Ascending aorta (tissue), 2 donors: ENCODE results near the gene EMD. TPM values are rescaled to one million over a fixed set of nuclear protein-coding genes. Genes with fewer than 3 reads are reported as not detected.

ENCODE experiments used
- DNase-seq, 2 donors: peaks; one replicate each; pipeline ENCODE4 v3.0.0-alpha.2; 2019; ENCODE audit warnings: low spot score in 2 of 2
- H3K27ac ChIP-seq, 2 donors: fragments of 200-600 bp; sonication (generic); one replicate each; pipeline ENCODE4 v1.5.1; 2016 to 2017; ENCODE audit warnings: mild to moderate bottlenecking in 1 of 2
- H3K27me3 ChIP-seq: fragments of 200-600 bp; sonication (generic); one replicate; pipeline ENCODE4 v1.5.1; 2017
- H3K36me3 ChIP-seq, 2 donors: fragments of 200-600 bp; sonication (generic); one replicate each; pipeline ENCODE4 v1.5.1; 2016
- H3K4me1 ChIP-seq, 2 donors: fragments of 200-600 bp; sonication (generic); one replicate each; pipeline ENCODE4 v1.5.1; 2016 to 2017; ENCODE audit warnings: mild to moderate bottlenecking in 1 of 2
- H3K4me3 ChIP-seq, 2 donors: fragments of 200-600 bp; sonication (generic); one replicate each; pipeline ENCODE4 v1.5.1; 2016 to 2017; ENCODE audit warnings: mild to moderate bottlenecking in 1 of 2
- H3K9me3 ChIP-seq, 2 donors: fragments of 200-600 bp; sonication (generic); one replicate each; pipeline ENCODE4 v1.5.1; 2016
- CTCF ChIP-seq, 3 experiments: fragments of 200-600 bp in 2 of 3; fragments of 450-650 bp in 1 of 3; sonication (generic) in 2 of 3; IDR thresholded peaks; one replicate each; pipeline ENCODE4 v1.5.1; 2016 to 2019; ENCODE audit warnings: antibody characterized with exemption in 3 of 3, mild to moderate bottlenecking in 1 of 3, moderate library complexity in 1 of 3
- intact Hi-C: fragments of 100-400 bp; cut with DNase I; formaldehyde crosslinking; loops from one replicate; pipeline ENCODE4 v1.15.1; 2023
- total RNA-seq: library from RNA; depleted of rRNA; stranded (reverse); fragments of >200 nt; gene quantifications from one replicate; pipeline ENCODE4 v1.1.0, GENCODE V29; 2016

EMD gene
- total RNA-seq, 1 donor from 2014 or later = 86.3 TPM

GRCh38 chrX:154401045-154401799, 22.1 kb downstream of the EMD start:
- H3K27me3 ChIP-seq = no peaks in the 10 kb centered on the region
- intact Hi-C loops = no loop called here
- peak in 1 of 2 donors; percentile 57 for DNase-seq
- H3K4me1 ChIP-seq = peaks cover 0 to 9% of the 10 kb centered on the region in 2 donors
- H3K9me3 ChIP-seq = no peaks in the 10 kb centered on the region
- H3K4me3 ChIP-seq = no peak overlapping the region
- H3K27ac ChIP-seq = no peak overlapping the region
- H3K36me3 ChIP-seq = peaks cover 10 to 19% of the 10 kb centered on the region in 2 donors
- TF ChIP-seq CTCF (IDR thresholded peaks at IDR 0.05) = no peak

GRCh38 chrX:154401918-154402621, 23.0 kb downstream of the EMD start:
- no peaks in the 10 kb centered on the region for H3K9me3 ChIP-seq
- no peak for TF ChIP-seq CTCF (IDR thresholded peaks at IDR 0.05)
- no peak for DNase-seq
- H3K27me3 ChIP-seq = no peaks in the 10 kb centered on the region
- H3K4me3 ChIP-seq = no peak overlapping the region
- intact Hi-C loops = no loop called here
- H3K36me3 ChIP-seq = peaks cover 10 to 19% of the 10 kb centered on the region in 2 donors
- no peak overlapping the region for H3K27ac ChIP-seq
- H3K4me1 ChIP-seq = peaks cover 0 to 6% of the 10 kb centered on the region in 2 donors

DNA sequence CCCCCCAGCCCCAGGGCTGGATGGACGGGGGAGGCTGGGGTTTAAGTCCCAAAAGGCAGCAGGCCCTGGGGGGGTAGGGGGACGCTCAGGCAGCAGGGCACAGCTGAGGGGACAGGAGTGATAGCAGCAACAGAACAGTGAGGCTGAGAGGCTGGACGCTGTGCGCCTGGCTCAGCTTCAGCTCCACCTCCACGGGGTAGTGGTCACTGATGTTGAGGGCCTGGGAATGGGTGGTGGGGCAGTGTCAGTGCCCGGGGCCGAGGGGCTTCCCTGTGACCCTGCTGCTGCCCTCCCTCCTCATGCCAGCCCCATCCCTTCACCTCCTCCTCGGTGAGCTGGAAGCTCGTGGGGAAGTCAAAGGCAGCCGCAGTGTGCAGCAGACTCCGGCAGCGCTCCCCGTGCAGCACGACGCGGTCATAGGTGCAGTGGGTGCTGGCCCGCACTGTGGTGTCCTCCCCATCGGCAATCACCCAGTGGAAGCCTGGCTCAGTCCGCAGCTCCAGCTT, 23.6 kb downstream of the EMD start:
- intact Hi-C loops = no loop called here
- TF ChIP-seq CTCF (IDR thresholded peaks at IDR 0.05) = no peak
- H3K27me3 ChIP-seq = no peaks in the 10 kb centered on the region

GRCh38 chrX:154403192-154403591, 24.1 kb downstream of the EMD start:
- peaks cover 0 to 8% of the 10 kb centered on the region in 2 donors for H3K4me1 ChIP-seq
- no peaks in the 10 kb centered on the region for H3K27me3 ChIP-seq
- intact Hi-C loops = no loop called here
- no peaks in the 10 kb centered on the region for H3K9me3 ChIP-seq
- H3K4me3 ChIP-seq = no peak overlapping the region
- peak in 1 of 2 donors; percentile 58 for DNase-seq
- H3K27ac ChIP-seq = no peak overlapping the region
- TF ChIP-seq CTCF (IDR thresholded peaks at IDR 0.05) = no peak
- peaks cover 10 to 19% of the 10 kb centered on the region in 2 donors for H3K36me3 ChIP-seq

More for the DNA sequence above, 23.6 kb downstream of the EMD start:
- no peak overlapping the region for H3K4me3 ChIP-seq
- H3K9me3 ChIP-seq = no peaks in the 10 kb centered on the region
- H3K36me3 ChIP-seq = peaks cover 10 to 19% of the 10 kb centered on the region in 2 donors
- H3K27ac ChIP-seq = no peak overlapping the region
- H3K4me1 ChIP-seq = peaks cover 0 to 6% of the 10 kb centered on the region in 2 donors
- DNase-seq = peak in 1 of 2 donors; percentile 63

GRCh38 chrX:154403858-154404257, 24.8 kb downstream of the EMD start:
- Histone ChIP-seq H3K27ac (no peak overlapping the region), H3K27me3 (no peaks in the 10 kb centered on the region), H3K4me3 (no peak overlapping the region), H3K36me3 (peaks cover 10 to 19% of the 10 kb centered on the region in 2 donors), H3K4me1 (peaks cover 0 to 11% of the 10 kb centered on the region in 2 donors), H3K9me3 (no peaks in the 10 kb centered on the region)
- no peak for DNase-seq
- intact Hi-C loops = no loop called here
- no peak for TF ChIP-seq CTCF (IDR thresholded peaks at IDR 0.05)
